ENCODE data around the gene CLSTN2.

CLSTN2 gene

GRCh38 chr3:140153736-140154135 lies 218.8 kb downstream of the CLSTN2 start:
- DNase-seq, result no peak

GRCh38 chr3:140157161-140157560 lies 222.2 kb downstream of the CLSTN2 start:
- DNase-seq, result no peak

DNA sequence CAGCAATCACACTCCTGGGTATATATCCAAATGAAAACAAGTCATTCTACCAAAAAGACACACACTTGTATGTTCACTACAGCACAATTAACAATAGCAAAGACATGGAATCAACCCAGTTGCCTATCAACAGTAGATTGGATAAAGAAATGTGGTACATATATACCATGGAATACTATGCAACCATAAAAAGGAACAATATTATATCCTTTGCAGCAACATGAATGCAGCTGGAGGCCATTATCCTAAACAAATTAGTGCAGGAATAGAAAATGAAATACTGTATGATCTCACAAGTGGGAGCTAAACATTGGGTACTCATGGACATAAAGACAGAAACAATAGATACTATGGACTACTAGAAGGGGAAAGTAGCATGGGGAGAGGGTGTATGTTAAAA lies 224.7 kb downstream of the CLSTN2 start:
- DNase-seq, result no peak

DNA sequence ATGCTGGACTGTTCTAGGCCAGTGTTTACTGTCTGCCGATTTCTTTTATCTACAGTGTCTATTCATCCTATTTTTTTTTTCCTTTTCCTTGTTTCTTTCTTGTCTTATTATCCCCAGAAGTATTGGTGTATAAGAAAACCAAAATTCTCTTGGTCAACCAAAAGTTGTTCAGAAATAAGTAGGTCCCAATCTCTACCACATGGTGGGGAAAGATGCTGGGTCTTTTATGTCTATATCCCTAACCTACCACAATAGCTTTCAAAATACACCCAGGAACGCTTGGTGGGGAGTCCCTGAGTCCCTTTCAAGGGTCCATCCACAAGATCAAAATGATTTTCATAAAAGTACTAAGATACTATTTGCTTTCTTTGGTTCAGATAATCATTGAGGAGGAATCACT lies 225.6 kb downstream of the CLSTN2 start:
- DNase-seq, result no peak

GRCh38 chr3:140162551-140162950 lies 227.6 kb downstream of the CLSTN2 start:
- DNase-seq, result no peak

- no peak for DNase-seq
Observed at GRCh38 chr3:140163159-140163763, 228.3 kb downstream of the CLSTN2 start.

DNA sequence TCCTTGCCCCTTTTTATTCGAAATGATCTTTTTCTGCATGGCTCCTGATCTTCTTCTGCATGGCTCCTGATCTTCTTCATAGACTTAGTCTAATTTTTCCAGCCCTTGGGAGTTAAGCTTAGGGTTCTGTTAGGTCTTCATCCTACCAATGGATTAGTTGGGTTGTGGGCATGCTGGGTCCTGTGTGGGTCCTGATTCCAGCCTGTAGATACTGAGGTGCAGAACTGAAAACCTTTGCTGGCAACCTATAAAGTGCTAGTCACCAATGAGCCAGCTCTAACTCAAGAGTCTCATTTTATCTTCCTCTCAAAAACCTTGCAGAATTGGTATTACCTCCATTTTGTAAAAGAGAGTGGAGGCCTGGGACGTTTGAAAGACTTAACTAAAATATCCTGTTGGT lies 229.2 kb downstream of the CLSTN2 start:
- DNase-seq, result no peak

- DNase-seq, result no peak
Observed at GRCh38 chr3:140164922-140165590, 230.1 kb downstream of the CLSTN2 start.

DNA sequence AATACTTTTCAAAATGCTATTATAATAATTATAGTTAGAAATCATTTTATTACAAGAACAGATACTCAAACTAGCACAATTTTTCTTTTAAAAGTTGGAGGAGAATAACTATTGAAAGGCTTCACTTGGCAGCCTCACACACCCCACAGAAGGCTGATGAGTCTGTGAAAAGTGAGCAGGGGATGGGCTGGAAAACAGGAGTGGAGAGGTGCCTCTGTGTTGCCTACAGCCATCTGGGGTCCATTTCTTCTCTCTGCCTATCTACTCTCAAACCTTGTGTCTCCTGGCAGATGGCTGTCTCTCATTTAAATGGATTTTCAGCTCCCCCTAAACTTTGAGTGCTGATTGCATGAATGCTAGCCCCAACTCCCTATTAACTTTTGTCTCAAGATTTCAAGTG lies 230.8 kb downstream of the CLSTN2 start:
- no peak for DNase-seq

DNA sequence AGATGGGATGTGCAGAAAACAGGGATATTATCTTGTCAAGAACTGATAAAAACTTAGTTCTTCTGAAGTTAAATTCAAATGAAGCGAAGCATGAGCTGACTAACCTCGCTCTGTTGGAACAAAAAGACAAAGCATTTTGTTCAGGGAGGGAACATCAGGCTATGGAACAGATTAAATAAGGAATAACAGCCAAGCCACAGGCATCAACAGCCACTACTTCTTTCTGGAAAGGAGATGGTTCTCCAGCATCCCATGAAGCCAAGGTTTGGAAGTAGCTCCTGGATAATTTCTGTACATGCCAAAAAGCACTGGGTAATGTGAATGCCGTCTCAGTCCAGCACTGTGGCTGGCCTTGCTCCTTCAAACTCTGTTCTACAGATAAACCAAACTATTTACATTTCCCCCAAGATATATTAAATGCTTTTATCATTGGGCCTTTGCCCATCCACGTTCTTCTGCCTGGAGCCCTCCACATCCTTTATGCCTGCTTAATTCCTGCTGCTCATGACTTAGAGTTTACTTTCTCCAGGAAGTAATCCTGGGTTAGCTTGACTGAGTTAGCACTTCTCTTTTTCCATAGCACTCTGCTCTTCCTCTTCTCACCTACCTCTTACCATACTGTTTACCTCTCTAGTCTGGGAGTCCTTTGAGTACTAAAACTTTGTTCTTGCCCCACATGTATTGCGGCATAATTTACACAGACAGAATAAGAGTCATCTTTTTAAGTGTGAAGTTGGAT lies 232.0 kb downstream of the CLSTN2 start:
- DNase-seq, result no peak

GRCh38 chr3:140167600-140168281 lies 232.8 kb downstream of the CLSTN2 start:
- DNase-seq, result no peak

GRCh38 chr3:140170612-140171011 lies 235.6 kb downstream of the CLSTN2 start:
- no peak for DNase-seq

DNA sequence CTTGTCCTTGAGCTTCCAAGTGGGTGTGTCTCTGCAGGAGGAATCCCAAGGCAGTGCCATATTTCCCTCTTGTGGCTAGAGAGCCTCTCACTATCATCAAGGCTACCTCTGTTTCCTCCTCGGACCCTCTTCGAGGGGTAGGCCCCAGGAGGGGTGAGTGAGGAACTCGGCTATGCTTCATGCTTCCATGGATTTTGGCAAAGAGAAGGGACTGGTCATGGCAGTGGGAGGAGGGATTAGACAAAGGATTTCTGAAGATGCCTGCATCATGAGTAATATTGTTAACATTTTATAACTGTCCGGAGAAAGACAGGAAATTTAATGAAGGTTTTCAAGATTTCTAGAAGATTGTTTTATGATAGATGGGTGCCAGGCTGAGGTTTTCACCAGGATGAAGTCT lies 241.5 kb downstream of the CLSTN2 start:
- no peak for DNase-seq

- no peak for DNase-seq
Observed at GRCh38 chr3:140177943-140178342, 243.0 kb downstream of the CLSTN2 start.

GRCh38 chr3:140178482-140178881 lies 243.5 kb downstream of the CLSTN2 start:
- no peak for DNase-seq

- DNase-seq, result no peak
Observed at GRCh38 chr3:140180603-140181002, 245.6 kb downstream of the CLSTN2 start.

DNA sequence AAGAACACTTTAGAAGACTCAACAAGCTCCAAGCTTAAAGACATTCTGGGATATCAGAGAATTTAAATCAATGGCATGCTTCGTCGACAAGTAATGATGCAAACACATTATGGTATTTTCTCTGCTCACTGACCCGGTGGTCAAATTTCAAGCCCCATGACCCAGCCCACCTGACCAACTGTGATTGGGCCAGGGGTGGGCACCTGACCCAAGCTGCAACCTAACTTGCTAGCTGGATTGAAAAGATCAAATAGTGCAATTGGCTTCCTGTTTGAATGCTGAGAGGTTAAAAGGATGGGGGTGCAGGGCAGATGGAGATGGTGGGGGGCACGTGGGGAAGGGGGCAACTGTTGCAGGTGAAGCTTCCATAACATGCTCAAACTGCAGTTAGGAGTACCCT lies 250.4 kb downstream of the CLSTN2 start:
- DNase-seq, result no peak

GRCh38 chr3:140186421-140186920 lies 251.5 kb downstream of the CLSTN2 start:
- DNase-seq, result no peak

GRCh38 chr3:140187028-140187427 lies 252.0 kb downstream of the CLSTN2 start:
- no peak for DNase-seq

GRCh38 chr3:140187656-140188221 lies 252.8 kb downstream of the CLSTN2 start:
- DNase-seq, result no peak

- no peak for DNase-seq
Observed at GRCh38 chr3:140188285-140188684, 253.3 kb downstream of the CLSTN2 start.

- no peak for DNase-seq
Observed at GRCh38 chr3:140189267-140189666, 254.3 kb downstream of the CLSTN2 start.

DNA sequence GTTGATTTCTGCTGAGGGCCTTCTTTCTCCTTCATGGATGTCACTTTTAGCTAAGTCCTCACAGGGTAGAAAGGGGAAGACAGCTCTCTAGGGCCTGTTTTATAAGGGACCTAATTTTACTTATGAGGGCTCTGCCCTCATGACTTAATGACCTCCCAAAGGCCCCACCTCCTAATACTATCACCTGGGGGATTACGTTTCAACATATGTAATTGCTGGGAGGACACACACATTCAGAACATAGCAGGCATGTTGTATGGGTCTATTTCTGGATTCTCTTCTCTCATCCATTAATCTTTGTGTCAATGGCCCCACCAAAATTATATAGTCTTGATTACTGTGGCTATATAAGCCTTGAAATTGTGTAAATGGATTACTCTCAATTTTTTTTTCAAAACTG lies 255.0 kb downstream of the CLSTN2 start:
- DNase-seq, result no peak
